Keratinocyte (primary cell): Measurements from ENCODE around the gene OSBPL8.

ENCODE experiments used
- CTCF ChIP-seq, 3 experiments: IDR thresholded peaks in 1 of 3; conservative IDR thresholded peaks in 1 of 3; optimal IDR thresholded peaks in 1 of 3; 2 replicates in 2 of 3; 3 replicates in 1 of 3; pipeline versions ENCODE3 to v1.5.1; 2011; ENCODE audit warnings: low read length in 3 of 3, mild to moderate bottlenecking in 3 of 3, moderate library complexity in 2 of 3, control low read depth in 1 of 3, inconsistent platforms in 1 of 3; ENCODE audit not compliant: insufficient read depth in 2 of 3; ENCODE audit errors: extremely low read depth in 1 of 3
- EZH2 ChIP-seq: IDR thresholded peaks from one replicate; pipeline ENCODE4 v1.6.1; 2012; ENCODE audit warnings: inconsistent platforms, mild to moderate bottlenecking, low read length, moderate library complexity

GRCh38 chr12:76426160-76426559 lies 133.4 kb downstream of the OSBPL8 start:
- no peak for TF ChIP-seq CTCF (optimal IDR thresholded peaks at IDR 0.05 in 1 of 3, IDR thresholded peaks at IDR 0.05 in 1 of 3, conservative IDR thresholded peaks at IDR 0.05 in 1 of 3; ENCODE audit: extremely low read depth in 1 of 3, insufficient read depth in 2 of 3, low read length in 3 of 3)
- no peak for TF ChIP-seq EZH2
